HCEC 1CT (cell line): ENCODE data around the gene SLC1A3.

ENCODE experiments used
- DNase-seq: peaks from one replicate; pipeline ENCODE4 v3.0.0-alpha.2; 2017

SLC1A3 gene

GRCh38 chr5:36600917-36601527 is 5.4 kb upstream of the SLC1A3 start:
- DNase-seq: no peak

- DNase-seq: no peak
Measured at GRCh38 chr5:36602704-36603321, 3.6 kb upstream of the SLC1A3 start.

GRCh38 chr5:36605241-36605640 is 1.2 kb upstream of the SLC1A3 start:
- DNase-seq: no peak

- no peak for DNase-seq
Measured at GRCh38 chr5:36606036-36606427, 374 bp upstream of the SLC1A3 start.

- peak; percentile 27 for DNase-seq
Measured at GRCh38 chr5:36607114-36607571, 737 bp downstream of the SLC1A3 start.

GRCh38 chr5:36607838-36608783 is 1.7 kb downstream of the SLC1A3 start:
- peak; percentile 37 for DNase-seq

- no peak for DNase-seq
Measured at GRCh38 chr5:36610621-36611020, 4.2 kb downstream of the SLC1A3 start.

GRCh38 chr5:36611520-36612274 is 5.3 kb downstream of the SLC1A3 start:
- no peak for DNase-seq

- no peak for DNase-seq
Measured at GRCh38 chr5:36613241-36613640, 6.8 kb downstream of the SLC1A3 start.

GRCh38 chr5:36613771-36614656 is 7.6 kb downstream of the SLC1A3 start:
- DNase-seq: no peak

- DNase-seq: no peak
Measured at GRCh38 chr5:36614657-36615308, 8.4 kb downstream of the SLC1A3 start.

GRCh38 chr5:36619012-36619635 is 12.7 kb downstream of the SLC1A3 start:
- DNase-seq: no peak

- DNase-seq: no peak
Measured at GRCh38 chr5:36621985-36622384, 15.6 kb downstream of the SLC1A3 start.

GRCh38 chr5:36623832-36624231 is 17.4 kb downstream of the SLC1A3 start:
- no peak for DNase-seq

- DNase-seq: no peak
Measured at GRCh38 chr5:36624277-36624676, 17.9 kb downstream of the SLC1A3 start.

GRCh38 chr5:36628695-36629094 is 22.3 kb downstream of the SLC1A3 start:
- DNase-seq: no peak

GRCh38 chr5:36629729-36630128 is 23.3 kb downstream of the SLC1A3 start:
- no peak for DNase-seq

GRCh38 chr5:36630201-36631145 is 24.1 kb downstream of the SLC1A3 start:
- peak; percentile 13 for DNase-seq

GRCh38 chr5:36631154-36631553 is 24.7 kb downstream of the SLC1A3 start:
- DNase-seq: no peak
